Fibroblast of pulmonary artery (primary cell): ENCODE measurements around the gene CREB3L1.
A peak's percentile ranks its signal among the peaks of the same experiment; 100 is the strongest.

Source experiments
- DNase-seq: peaks from one replicate; pipeline ENCODE4 v3.0.0-alpha.2; 2010; ENCODE audit warnings: low read depth
- H3K4me3 ChIP-seq: replicated peaks from 2 replicates; pipeline ENCODE4 v1.5.1; 2011; ENCODE audit warnings: low read depth, mild to moderate bottlenecking, control low read depth, low read length, moderate library complexity
- CTCF ChIP-seq: IDR thresholded peaks from 2 replicates; pipeline ENCODE4 v1.5.1; 2011; ENCODE audit warnings: mild to moderate bottlenecking, control low read depth, low read length, inconsistent platforms; ENCODE audit errors: missing control alignments

The CREB3L1 gene

GRCh38 chr11:46238078-46238966 is 39.1 kb upstream of the CREB3L1 start:
- no peak for TF ChIP-seq CTCF
- peak overlapping the region; percentile 66 for H3K4me3 ChIP-seq
- DNase-seq, result peak; percentile 85

- peak overlapping the region; percentile 66 for H3K4me3 ChIP-seq
- DNase-seq, result peak; percentile 90
These were observed 38.3 kb upstream of the CREB3L1 start for GRCh38 chr11:46238967-46239800.

GRCh38 chr11:46239801-46240061 is 37.7 kb upstream of the CREB3L1 start:
- no peak overlapping the region for H3K4me3 ChIP-seq
- TF ChIP-seq CTCF, result no peak
- DNase-seq, result peak; percentile 24

More at GRCh38 chr11:46238967-46239800, 38.3 kb upstream of the CREB3L1 start:
- TF ChIP-seq CTCF, result peak; percentile 50

GRCh38 chr11:46240371-46240770 is 37.1 kb upstream of the CREB3L1 start:
- no peak for DNase-seq
- TF ChIP-seq CTCF, result no peak
- H3K4me3 ChIP-seq, result no peak overlapping the region

GRCh38 chr11:46240861-46241260 is 36.6 kb upstream of the CREB3L1 start:
- H3K4me3 ChIP-seq, result no peak overlapping the region
- TF ChIP-seq CTCF, result no peak
- DNase-seq, result no peak

- no peak for DNase-seq
- TF ChIP-seq CTCF, result no peak
- H3K4me3 ChIP-seq, result no peak overlapping the region
These were observed 35.2 kb upstream of the CREB3L1 start for GRCh38 chr11:46242041-46242951.
